KG1 (cell line): Measurements from ENCODE around the gene NIT1.

ENCODE experiments used
- DNase-seq: peaks from one replicate; lab custom pipeline; 2025; lab: John Stamatoyannopoulos, UW

The NIT1 gene

GRCh38 chr1:161083748-161084596 is 33.9 kb upstream of the NIT1 start:
- no peak for DNase-seq

- DNase-seq = no peak
Measured at GRCh38 chr1:161084597-161084988, 33.3 kb upstream of the NIT1 start.

GRCh38 chr1:161085165-161085564 is 32.7 kb upstream of the NIT1 start:
- DNase-seq = no peak

GRCh38 chr1:161086457-161086856 is 31.4 kb upstream of the NIT1 start:
- no peak for DNase-seq

- no peak for DNase-seq
Measured at GRCh38 chr1:161088587-161089110, 29.3 kb upstream of the NIT1 start.

GRCh38 chr1:161089251-161089924 is 28.5 kb upstream of the NIT1 start, which contains the start of gene NECTIN4:
NECTIN4 (minus strand) TSS chr1:161089558; CDS start chr1:161089296, 262 bp downstream.
- DNase-seq = no peak

- no peak for DNase-seq
Measured at GRCh38 chr1:161089938-161090337, 28.0 kb upstream of the NIT1 start.

GRCh38 chr1:161090617-161091016 is 27.3 kb upstream of the NIT1 start:
- DNase-seq = no peak

GRCh38 chr1:161091093-161091492 is 26.8 kb upstream of the NIT1 start:
- DNase-seq = no peak

- DNase-seq = no peak
Measured at GRCh38 chr1:161091796-161092507, 26.0 kb upstream of the NIT1 start.

- no peak for DNase-seq
Measured at GRCh38 chr1:161092621-161093028, 25.3 kb upstream of the NIT1 start.

- no peak for DNase-seq
Measured at GRCh38 chr1:161094481-161094880, 23.4 kb upstream of the NIT1 start.

- DNase-seq = no peak
Measured at GRCh38 chr1:161095230-161095629, 22.7 kb upstream of the NIT1 start.

GRCh38 chr1:161096015-161096414 is 21.9 kb upstream of the NIT1 start:
- DNase-seq = no peak

- DNase-seq = no peak
Measured at GRCh38 chr1:161096530-161096929, 21.4 kb upstream of the NIT1 start.

GRCh38 chr1:161098210-161099068 is 19.5 kb upstream of the NIT1 start, which contains the start of gene KLHDC9:
KLHDC9 (plus strand) TSS chr1:161098361; CDS start chr1:161098536, 175 bp downstream.
- no peak for DNase-seq

- DNase-seq = no peak
Measured at GRCh38 chr1:161099090-161099802, 18.7 kb upstream of the NIT1 start.

- DNase-seq = no peak
Measured at GRCh38 chr1:161100556-161100955, 17.3 kb upstream of the NIT1 start.

- DNase-seq = no peak
Measured at GRCh38 chr1:161106431-161106830, 11.5 kb upstream of the NIT1 start.

- no peak for DNase-seq
Measured at GRCh38 chr1:161111117-161111516, 6.8 kb upstream of the NIT1 start.

- no peak for DNase-seq
Measured at GRCh38 chr1:161111527-161111926, 6.4 kb upstream of the NIT1 start.
